Measurements from ENCODE around the gene TLR5.
A peak's percentile ranks its signal among the peaks of the same experiment; 100 is the strongest.

Gene TLR5

GRCh38 chr1:223083831-223084230 lies 59.2 kb downstream of the TLR5 start:
- H3K4me1 ChIP-seq (ENCODE audit: insufficient read depth, low read length, severe bottlenecking), result peaks cover 4% of the 10 kb centered on the region
- no peak overlapping the region for H3K27ac ChIP-seq (ENCODE audit: low read depth, low read length, poor library complexity, severe bottlenecking)
- no peaks in the 10 kb centered on the region for H3K79me2 ChIP-seq (ENCODE audit: insufficient read depth, low read length)
- H3K9ac ChIP-seq (ENCODE audit: low read length), result no peak overlapping the region
- H4K20me1 ChIP-seq (ENCODE audit: insufficient read depth, low read length), result no peaks in the 10 kb centered on the region
- H3K27me3 ChIP-seq (ENCODE audit: insufficient read depth, low read length), result no peaks in the 10 kb centered on the region
- no peaks in the 10 kb centered on the region for H3F3A ChIP-seq (ENCODE audit: insufficient read depth, low read length)
- no peaks in the 10 kb centered on the region for H3K36me3 ChIP-seq (ENCODE audit: insufficient read depth, low read length)
- no peaks in the 10 kb centered on the region for H3K9me3 ChIP-seq (ENCODE audit: low read length)
- TF ChIP-seq EZH2 (IDR thresholded peaks at IDR 0.05; ENCODE audit: borderline replicate concordance, low read length), result no peak
- TF ChIP-seq, protein P1, sequence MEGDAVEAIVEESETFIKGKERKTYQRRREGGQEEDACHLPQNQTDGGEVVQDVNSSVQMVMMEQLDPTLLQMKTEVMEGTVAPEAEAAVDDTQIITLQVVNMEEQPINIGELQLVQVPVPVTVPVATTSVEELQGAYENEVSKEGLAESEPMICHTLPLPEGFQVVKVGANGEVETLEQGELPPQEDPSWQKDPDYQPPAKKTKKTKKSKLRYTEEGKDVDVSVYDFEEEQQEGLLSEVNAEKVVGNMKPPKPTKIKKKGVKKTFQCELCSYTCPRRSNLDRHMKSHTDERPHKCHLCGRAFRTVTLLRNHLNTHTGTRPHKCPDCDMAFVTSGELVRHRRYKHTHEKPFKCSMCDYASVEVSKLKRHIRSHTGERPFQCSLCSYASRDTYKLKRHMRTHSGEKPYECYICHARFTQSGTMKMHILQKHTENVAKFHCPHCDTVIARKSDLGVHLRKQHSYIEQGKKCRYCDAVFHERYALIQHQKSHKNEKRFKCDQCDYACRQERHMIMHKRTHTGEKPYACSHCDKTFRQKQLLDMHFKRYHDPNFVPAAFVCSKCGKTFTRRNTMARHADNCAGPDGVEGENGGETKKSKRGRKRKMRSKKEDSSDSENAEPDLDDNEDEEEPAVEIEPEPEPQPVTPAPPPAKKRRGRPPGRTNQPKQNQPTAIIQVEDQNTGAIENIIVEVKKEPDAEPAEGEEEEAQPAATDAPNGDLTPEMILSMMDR (IDR thresholded peaks at IDR 0.05; ENCODE audit: low read length), result no peak
- H2AFZ ChIP-seq (ENCODE audit: low read length), result no peak overlapping the region
- no peak overlapping the region for H3K4me3 ChIP-seq (ENCODE audit: low read depth, low read length, poor library complexity, severe bottlenecking)
- no peak overlapping the region for H3K4me2 ChIP-seq (ENCODE audit: low read length)
- H3K9me2 ChIP-seq (ENCODE audit: low read depth, low read length), result no peaks in the 10 kb centered on the region

GRCh38 chr1:223082914-223083313 lies 60.1 kb downstream of the TLR5 start:
- no peak overlapping the region for H3K27ac ChIP-seq (ENCODE audit: low read depth, low read length, poor library complexity, severe bottlenecking)
- TF ChIP-seq, protein P1 (IDR thresholded peaks at IDR 0.05; ENCODE audit: low read length), result no peak
- TF ChIP-seq EZH2 (IDR thresholded peaks at IDR 0.05; ENCODE audit: borderline replicate concordance, low read length), result no peak
- H3F3A ChIP-seq (ENCODE audit: insufficient read depth, low read length), result no peaks in the 10 kb centered on the region
- H3K9ac ChIP-seq (ENCODE audit: low read length), result no peak overlapping the region
- H3K9me2 ChIP-seq (ENCODE audit: low read depth, low read length), result no peaks in the 10 kb centered on the region
- H3K9me3 ChIP-seq (ENCODE audit: low read length), result no peaks in the 10 kb centered on the region
- no peaks in the 10 kb centered on the region for H4K20me1 ChIP-seq (ENCODE audit: insufficient read depth, low read length)
- H3K36me3 ChIP-seq (ENCODE audit: insufficient read depth, low read length), result no peaks in the 10 kb centered on the region
- H3K27me3 ChIP-seq (ENCODE audit: insufficient read depth, low read length), result no peaks in the 10 kb centered on the region
- H2AFZ ChIP-seq (ENCODE audit: low read length), result no peak overlapping the region
- H3K4me3 ChIP-seq (ENCODE audit: low read depth, low read length, poor library complexity, severe bottlenecking), result no peak overlapping the region
- H3K4me2 ChIP-seq (ENCODE audit: low read length), result no peak overlapping the region
- peaks cover 4% of the 10 kb centered on the region for H3K4me1 ChIP-seq (ENCODE audit: insufficient read depth, low read length, severe bottlenecking)
- H3K79me2 ChIP-seq (ENCODE audit: insufficient read depth, low read length), result no peaks in the 10 kb centered on the region

DNA sequence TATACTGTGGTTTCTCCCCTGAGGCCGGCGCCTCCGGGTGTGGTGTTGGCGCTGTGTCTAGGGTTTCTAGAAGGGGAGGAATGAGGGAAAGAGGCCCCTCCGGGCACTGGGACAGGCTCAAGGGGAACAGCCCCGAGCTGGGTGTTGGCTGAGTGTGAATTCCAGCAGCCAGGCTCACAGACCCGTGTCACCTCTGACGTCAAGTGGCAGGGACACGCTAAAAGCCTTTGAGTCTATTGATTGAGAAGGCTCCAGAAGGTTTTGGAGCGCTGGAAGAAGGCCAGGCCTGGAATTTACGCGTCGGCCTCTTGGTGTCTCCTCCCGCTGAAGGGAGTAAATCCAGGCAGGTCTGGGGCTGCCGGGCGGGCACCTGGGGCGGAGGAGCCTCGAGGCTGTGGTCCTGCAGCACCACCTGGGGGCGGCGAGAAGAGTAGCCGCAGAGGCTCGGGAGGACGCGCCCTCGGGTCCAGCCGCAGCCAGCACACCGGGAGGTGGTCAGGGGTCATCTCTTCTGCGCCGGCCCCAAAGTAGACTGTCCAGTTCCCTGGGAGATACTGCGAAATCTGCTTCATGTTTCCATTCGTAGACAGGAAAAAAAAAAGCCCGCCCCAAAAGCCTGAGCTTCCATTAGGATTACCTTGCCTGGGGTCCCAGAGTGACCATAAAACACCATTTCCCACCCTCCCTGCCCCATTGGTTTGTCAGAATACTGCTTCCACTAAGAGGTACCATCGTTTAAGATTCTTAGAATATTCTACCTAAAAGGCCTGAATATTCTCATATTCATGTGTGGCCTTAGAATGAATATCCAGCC lies 61.7 kb downstream of the TLR5 start:
- no peak overlapping the region for H2AFZ ChIP-seq (ENCODE audit: low read length)
- H3K9me2 ChIP-seq (ENCODE audit: low read depth, low read length), result no peaks in the 10 kb centered on the region
- H3K27ac ChIP-seq (ENCODE audit: low read depth, low read length, poor library complexity, severe bottlenecking), result no peak overlapping the region

More for the DNA sequence above, 61.7 kb downstream of the TLR5 start:
- Histone ChIP-seq H3K27me3 (ENCODE audit: insufficient read depth, low read length) (no peaks in the 10 kb centered on the region), H3K4me3 (ENCODE audit: low read depth, low read length, poor library complexity, severe bottlenecking) (peak overlapping the region; percentile 45), H3K36me3 (ENCODE audit: insufficient read depth, low read length) (no peaks in the 10 kb centered on the region), H3K4me2 (ENCODE audit: low read length) (peak overlapping the region; percentile 52), H3K9ac (ENCODE audit: low read length) (no peak overlapping the region), H3K79me2 (ENCODE audit: insufficient read depth, low read length) (no peaks in the 10 kb centered on the region), H3K9me3 (ENCODE audit: low read length) (no peaks in the 10 kb centered on the region), H3K4me1 (ENCODE audit: insufficient read depth, low read length, severe bottlenecking) (peaks cover 4% of the 10 kb centered on the region), H3F3A (ENCODE audit: insufficient read depth, low read length) (no peaks in the 10 kb centered on the region), H4K20me1 (ENCODE audit: insufficient read depth, low read length) (no peaks in the 10 kb centered on the region)
- TF ChIP-seq, protein P1 (IDR thresholded peaks at IDR 0.05; ENCODE audit: low read length), result peak; percentile 75
- no peak for TF ChIP-seq EZH2 (IDR thresholded peaks at IDR 0.05; ENCODE audit: borderline replicate concordance, low read length)

Measured in OCI-LY1 (cell line).